HG03064 (cell line): ENCODE measurements around the gene TSPAN3.

Experiments used
- ATAC-seq: cut with Tn5 transposase; IDR thresholded peaks from one replicate; pipeline ENCODE4 v1.9.1; 2021; ENCODE audit warnings: low read depth; ENCODE audit not compliant: unreplicated experiment

TSPAN3 gene

DNA sequence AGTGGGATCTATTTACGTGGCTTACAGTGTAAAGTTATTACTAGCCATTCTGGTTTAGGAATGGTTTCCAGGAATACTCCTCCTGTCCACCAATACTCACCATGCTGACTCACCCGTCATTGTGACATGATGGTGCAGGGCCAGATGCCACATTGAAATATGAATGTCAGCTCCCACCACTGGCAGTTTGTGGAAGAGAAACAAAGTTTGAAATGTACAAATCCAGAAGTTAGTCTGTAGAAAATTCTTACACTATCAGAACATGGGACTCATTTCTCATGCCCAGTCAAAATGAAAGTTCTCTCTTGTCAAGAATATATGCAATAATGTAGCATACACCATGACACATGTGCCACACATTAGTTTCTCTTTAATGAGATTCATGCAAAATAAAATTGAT, 14.4 kb upstream of the TSPAN3 start:
- no peak for ATAC-seq

DNA sequence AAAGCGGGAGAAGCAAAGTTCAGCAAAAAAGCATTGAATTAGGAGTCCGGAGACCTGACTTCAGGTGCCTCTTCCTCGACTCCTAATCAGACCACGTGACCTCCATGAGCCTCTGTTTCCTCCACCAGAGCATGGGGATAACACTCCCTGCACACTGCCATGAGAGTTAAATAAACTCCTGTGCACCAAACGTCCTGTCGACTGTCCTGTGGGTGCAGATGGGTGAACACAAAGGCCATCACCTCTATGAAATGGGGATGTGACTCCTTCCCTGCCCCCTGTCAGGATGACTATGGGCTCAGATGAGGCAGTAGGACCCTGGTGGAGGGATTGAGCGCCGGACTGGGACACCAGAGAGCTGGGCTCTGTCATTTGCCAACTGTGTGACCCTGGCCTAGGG, 13.5 kb upstream of the TSPAN3 start:
- no peak for ATAC-seq

DNA sequence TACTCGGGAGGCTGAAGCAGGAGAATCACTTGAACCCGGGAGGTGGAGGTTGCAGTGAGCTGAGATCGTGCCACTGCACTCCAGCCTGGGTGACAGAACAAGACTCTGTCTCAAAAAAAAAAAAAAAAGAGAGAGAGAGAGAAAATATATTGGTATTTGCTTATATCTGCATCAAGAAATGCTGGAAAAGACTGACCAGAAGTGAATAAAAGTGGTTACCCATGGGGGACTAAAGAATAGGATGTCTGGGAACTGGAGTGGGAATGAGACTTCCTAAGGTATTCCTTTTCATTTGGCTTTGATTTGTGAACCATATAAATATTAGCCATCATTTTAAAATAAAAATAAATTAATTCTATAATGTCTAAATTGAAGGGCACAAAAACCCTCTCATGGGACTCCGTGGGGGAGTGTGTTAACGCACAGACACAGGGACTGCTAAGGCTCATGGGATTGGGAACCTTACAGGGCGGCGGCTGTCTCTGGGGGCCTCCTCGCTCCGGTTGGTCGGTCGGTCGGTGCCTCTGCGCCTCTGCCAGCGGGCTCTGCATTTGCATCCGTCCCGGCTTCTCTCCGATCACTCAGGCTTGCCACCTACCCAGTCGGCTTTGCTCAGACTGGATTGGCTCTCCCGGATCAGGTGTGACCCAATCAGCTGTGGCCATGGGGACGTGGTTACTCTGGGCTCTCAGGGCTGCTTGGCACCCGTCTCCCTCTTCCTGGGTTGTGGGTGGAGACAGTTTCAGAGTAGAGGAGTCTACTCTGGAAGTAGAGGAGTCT, 12.7 kb upstream of the TSPAN3 start:
- ATAC-seq = no peak

DNA sequence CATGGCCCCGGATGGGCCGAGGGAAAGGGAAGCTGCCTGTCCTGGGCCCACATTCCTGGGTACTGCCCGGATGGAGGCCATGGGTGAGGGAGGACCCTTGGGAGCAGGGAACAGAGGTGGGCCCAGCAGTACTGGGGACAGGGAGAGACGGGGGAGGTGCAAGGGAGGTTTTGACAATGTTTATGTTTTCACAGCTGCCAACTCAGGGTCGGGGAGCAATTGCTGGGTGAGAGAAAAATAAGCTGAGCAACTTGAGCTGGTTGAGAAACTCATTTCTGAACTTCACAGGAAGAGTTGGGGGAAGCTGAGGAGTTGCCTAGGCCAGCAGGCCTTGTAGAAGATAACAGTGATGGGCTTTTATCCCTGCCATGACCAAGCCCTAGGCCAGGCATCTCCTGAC, 11.1 kb upstream of the TSPAN3 start:
- ATAC-seq = no peak

DNA sequence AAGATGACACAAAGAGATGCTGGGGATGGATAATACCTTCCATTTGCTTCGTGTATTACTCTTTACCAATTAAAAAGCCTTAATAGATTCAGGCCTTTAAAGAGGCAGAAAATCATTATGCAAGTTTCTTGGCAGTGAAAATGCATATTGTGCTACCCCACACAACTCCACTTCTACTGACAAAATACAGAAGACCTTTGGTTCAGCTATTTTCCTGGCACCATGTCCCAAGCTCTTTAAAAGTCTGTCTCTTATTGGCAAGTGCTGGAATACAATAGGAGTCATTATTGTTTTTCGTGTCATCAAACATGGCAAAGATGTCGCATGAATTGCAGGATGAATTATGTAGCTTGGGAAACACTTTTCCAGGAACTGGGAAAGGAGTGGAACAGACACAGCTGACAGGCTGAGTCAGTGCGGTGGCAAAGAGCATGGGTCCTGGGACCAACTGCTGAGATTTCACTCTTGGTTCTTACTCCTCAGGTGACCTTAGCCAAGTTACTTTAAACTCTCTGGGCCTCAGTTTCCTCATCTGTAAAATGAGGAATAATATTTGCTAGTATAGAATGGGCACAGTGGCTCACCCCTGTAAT, 5.5 kb upstream of the TSPAN3 start:
- ATAC-seq = no peak

DNA sequence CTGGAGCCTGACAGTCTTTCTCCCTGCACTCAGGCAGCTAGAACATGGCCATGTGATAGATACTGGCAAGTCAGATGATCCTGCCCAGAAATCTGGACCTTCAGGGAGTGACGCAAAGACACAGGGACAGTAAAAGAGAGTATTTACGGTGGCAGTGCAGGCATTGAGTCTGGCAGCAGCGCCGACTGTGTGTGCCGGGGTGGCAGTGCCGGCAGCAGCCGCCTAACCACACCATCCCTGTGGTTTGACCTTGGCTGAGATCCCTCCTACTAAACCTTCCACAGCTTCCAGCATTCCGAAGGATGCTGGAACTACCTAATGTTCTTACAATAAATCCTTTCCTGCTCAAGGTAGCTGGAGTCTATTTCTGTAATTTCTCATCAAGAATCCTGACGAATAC, 4.6 kb upstream of the TSPAN3 start:
- no peak for ATAC-seq

DNA sequence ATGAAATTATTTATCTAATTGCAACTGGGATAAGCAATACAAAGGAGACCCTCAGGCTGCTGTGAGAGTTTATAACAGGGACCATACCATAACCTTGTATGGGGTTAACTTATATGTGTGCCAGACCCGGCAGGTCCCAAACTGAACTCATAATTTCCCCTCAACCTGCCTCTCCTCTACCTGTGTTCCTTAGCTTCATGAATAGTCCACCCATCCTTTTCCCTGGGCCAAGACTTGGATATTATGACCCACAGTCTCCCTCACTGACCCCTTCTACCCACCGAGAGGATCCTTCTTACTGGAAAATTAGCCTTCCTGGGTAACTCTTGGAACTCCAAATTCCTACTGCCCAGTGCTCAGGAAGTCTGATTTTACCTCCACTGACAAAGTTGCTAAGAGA, 3.4 kb upstream of the TSPAN3 start:
- no peak for ATAC-seq

DNA sequence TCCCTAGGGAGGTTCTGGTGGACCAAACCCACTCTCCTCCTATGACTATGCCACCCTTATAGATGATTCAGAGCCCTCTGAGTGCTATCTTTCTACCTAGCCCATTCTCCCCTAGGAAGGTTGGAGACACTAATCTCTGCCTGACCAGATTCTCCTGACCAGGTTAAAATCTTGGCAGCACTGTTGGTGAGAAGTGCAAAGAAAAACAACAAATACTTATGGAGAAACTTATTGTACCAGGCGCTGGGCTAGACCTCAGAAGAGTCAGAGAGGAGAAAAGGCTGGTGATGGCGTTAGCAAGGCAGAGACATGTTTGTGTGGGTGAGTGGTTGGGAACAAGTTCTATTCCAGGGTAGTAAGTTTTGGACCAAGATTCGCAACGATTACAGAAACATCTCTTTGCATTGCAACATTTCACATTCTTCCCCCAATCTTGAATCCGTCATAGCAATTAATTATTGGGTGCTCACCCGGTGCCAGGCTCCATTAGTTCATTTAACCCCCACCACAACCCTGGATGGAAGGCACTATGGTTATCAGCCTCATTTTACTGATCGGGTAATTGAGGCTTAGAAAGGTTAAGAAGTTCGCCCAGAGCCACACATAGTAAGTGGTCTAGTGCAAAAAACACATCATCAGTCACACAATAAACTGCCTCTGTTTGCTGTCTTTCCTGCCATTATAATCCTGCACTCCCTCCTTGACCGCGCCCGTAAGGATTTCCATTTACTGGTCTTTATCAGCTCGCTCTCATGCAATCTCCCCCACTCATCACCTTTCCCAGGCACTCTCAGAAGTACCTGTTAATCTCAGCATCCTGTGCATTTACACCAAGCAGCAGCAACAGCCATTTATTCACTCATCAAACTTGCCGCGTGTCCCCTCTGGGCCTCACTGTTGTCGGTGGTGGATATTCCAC, 655 bp upstream of the TSPAN3 start:
- peak; percentile 13 for ATAC-seq

DNA sequence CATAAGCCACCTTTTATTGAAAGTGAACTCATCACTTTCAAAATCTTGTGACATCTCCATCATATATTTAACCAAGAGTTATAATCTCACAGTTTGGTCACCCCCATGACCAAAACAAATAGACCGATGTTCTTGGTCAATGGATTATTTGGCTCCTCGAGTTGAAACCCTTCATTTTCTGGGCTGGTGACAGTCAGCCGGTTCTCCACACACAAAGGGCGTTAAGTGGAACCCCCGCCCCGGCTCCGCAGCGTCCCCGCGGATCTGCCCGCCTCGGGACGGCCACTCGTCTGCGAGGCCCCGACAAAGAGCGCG, 772 bp downstream of the TSPAN3 start:
- no peak for ATAC-seq

DNA sequence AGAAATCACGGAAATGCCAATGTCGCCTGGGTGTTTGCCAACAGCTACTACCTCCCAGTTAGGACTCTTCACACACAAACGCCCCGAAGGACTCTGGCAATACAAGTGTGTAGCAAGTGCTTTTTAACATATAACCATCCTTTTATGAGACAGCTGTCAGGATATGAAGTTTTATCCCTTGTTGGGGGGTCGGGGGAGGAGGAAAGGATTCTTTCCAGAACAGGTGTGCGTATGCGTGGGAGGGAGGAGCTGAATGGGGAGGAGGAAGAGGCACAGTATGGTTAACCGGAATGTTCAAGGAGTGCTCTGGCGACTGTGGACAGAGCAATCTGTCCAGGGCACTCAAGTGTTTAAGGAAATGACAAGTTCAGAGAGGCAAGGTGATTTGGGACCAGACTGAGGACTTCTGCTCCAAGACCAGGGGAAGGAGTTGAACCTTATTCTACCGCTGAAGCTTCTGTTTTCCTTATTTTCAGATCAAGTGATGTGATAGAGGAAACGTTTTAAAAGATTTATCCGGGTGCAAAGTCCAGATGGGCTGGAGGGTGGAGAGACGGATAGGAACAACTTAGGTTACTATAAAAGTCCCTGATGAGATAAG, 1.3 kb downstream of the TSPAN3 start:
- ATAC-seq = no peak

DNA sequence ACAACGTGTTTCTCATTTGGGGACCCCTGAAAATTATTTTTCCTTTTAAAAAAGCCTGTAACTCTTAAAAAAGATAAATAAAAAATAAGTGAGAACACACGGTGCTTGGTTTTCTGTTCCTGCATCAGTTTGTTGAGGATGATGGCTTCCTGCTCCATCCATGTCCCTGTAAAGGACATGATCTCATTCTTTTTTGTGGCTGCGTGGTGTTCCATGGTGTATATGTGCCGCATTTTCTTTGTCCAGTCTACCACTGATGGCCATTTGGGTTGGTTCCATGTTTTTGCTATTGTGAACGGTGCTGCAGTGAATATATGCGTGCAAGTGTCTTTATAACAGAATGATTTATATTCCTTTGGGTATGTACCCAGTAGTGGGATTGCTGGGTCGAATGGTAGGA, 2.3 kb downstream of the TSPAN3 start:
- ATAC-seq = no peak

DNA sequence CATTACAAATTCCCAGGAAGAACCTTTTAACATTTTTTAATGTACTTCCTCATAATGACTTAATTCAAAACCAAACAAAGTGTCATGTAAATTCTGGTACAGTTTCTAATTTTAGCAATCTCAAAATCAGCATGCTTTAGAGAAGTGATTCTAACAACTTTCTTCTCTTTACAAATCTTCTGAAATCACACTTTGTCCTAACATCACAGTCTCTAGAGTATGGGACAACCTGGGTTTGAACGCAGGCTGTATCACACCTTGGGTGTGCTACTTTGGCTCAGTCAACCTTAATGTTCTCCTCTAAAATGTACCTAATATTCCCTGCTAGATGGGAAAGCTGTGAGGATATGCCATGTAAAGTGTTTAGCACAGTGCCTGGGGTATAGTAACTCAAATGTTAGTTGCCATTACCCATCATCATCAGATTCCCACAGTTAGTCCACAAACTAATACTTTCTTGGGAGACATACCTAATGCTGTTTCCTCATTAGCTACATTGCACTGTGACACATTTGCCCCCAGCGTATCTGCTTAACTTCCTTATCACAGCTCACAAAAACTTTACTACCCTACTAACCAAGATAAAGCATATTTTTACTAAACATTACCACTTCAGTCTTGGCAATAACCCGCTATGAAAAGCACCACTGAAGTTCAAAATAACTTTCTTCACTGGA, 3.1 kb downstream of the TSPAN3 start:
- no peak for ATAC-seq

DNA sequence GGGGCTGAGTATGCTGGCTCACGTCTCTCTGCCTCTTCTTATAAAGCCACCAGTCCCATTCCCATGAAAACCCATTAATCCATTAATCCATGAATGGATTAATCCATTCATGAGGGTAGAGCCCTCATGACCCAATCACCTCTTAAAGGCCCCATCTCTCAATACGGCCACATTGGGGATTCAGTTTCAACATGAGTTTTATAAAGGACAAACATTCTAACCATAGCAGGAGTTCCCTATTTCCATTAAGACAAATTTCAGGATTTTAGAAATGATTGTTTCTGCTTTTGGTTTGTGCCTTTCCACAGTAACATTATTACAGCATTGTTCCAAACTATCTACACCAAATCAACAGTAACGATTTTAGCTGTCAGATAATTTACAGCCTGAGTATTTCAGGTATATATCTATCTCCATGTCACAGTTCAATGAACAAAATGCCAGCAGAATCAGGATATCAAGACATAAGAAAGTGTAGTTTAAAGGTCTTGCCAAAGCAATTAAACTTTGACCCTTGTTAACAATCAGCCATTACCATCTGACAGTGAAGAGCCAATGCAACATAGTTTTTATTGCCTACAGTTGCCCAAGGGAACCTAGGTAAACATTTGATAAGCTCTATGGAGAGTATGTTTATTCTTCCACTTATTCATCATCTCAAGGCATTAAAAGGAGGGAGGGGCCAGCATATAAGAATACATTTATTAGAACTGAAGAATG, 3.8 kb downstream of the TSPAN3 start:
- no peak for ATAC-seq

DNA sequence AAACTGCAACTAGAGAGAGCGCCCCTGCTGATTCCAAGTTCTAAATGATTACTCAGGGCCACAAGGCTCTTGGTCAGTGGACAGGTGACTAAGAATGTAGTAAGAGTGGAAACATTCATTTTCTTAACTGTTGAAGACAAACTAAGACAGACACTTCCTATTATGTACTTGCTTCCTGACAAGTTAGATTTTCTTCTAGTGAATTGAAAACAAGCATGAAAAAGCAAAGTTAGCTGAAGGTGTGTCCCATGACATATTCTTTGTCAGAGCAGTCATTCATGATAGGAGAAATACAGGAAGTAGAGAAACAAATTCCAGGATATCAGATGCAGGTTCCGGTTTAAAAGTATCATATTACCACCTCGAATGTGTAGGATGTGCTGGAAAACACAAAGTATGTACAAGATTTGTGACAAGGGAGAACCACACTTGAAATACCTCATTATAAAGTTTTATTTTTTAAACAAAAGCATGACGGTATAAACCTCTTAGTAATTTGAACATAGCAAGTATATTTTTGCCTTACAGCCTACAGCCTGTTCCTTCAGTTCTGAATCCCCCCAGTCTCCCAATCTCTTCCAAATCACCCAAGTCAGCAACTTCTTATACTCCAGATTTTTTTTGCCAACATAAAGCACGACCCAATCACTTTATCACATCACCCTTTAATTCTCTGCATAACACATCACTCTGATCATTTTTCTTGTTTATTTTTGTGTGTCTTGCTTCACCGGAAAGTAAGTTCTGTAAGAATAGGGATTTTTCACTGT, 6.2 kb downstream of the TSPAN3 start:
- ATAC-seq = no peak

DNA sequence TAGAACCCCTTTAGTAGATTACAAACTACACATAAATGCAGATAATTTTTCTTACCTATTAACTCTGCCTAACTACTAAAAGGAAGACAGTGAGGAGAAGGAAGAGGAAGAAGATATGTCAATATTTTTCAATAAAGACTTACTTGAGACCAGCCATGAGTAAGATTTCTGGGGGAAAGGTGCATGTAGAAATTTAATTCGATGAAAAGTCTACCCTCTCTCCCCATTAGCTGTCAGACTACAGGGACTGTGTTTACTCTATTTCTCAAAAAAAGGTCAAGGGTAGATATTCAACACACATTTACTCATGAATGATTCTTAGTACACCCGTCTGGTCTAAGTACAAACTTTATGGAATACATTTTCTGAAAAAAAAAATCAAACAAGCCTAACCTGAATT, 6.8 kb downstream of the TSPAN3 start:
- ATAC-seq = no peak

DNA sequence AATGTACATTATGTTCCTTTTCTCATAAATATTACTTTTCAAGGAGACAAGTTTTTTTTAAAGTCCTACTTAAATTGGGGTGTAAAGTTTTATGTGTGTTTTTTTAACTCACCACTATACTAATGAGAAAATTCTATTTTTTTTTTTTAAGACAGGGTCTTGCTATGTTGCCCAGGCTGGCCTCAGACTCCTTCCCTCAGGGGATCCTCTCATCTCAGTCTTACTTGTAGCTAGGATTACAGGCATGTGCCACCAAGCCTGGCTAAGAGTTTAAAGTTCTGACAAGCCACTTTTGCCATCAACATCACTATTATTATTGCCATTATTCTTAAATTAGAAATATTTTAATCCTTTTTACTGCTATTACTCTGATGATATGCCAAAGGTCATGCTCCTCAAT, 7.7 kb downstream of the TSPAN3 start:
- ATAC-seq = no peak

DNA sequence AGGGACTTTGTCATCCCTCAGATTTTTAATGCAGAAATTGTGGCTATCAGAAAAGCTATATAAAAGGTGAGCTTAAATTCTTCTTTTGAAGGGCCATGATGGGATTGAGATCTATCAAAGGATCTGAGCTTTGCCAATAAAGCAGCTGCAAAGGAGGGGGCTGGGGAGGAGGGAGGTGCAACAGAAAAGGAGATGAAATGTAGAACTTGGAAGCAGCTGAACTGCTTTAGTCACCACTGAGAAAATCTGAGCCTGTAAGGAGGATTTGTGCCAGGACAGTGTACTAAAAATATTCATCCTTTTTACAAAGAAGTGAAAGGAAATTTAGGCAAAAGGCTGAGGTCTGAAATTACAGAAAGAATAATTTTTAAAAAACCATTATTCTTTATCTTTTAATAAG, 10.4 kb downstream of the TSPAN3 start:
- ATAC-seq = no peak

DNA sequence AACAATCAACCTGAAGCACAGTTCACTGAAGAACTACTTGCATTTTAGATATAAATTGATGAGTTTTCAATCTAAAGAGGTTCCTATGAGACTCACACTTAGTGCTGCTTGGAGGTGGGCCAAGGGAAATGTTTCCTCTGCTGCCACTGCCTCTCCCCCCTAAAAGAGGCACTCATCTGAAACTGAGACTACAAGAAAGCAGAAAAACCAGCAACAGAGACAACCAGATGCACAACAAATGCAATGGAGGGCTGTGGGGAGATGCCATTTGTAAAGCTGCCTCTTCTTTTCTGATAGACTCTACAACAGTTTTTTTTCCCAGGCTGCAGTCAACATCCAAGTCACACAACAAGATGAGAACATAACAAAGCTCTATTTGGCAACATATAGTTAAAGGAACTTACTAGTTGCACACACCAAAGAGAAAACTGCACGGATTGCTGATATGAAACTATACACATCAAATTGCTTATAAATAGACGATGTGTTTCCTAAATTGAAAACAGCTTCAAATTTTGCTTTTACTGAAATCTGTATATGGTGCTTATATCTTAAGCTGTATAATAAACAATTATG, 11.0 kb downstream of the TSPAN3 start:
- no peak for ATAC-seq

DNA sequence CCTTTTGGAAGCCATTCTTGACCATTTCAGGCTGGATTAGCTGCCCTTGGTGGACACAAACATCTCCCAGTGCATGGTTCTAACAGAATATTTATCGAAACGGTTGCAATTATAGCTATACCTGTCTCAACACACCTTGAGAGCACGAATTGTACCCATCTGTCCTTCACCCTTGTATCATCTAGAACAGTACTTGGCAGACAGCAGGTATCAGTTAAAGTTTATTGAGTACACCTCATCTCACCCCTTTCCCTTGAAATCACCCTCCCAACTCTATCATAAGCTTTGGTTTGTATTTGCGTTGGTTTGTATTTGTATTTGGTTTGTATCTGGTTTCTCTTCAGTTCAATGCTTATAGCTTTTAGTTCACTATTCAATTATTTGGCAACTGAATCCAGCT, 12.4 kb downstream of the TSPAN3 start:
- no peak for ATAC-seq
